ENCODE measurements around the gene AKNA.

AKNA gene

DNA sequence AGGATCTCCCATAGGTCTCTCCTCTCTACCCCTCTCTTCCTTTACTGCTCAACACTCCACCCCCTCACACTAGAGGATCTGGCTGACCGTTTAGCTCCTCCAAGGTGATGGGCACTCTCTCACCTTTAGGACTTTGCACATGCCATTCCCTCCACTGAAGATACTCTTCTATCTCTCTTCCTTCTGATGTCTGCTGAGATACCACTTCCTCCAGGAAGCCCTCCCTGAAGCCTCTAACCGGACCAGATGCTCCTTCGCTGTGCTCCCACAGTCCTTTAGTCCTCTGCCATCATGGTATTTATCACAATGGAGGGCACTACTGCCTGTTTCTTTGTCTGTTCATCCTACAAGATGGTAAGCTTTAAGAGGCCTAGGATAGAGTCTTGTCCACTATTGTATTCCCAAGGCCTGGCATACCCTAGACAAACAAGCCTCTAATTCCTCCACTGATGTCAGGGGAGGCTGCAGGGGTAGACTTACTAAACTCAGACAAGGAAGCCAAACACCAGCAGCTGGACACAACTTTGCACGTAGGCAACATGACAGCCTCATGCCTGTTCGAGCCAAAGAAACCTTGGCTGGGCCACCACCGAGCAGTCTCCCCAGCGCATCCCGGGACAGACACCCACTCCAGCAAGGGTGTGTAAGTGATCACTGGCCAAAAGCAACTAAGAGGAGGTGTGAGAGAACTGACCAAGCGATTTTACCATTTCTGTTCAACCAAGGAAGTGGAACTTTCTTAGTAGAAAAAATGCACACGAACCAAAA lies 37.9 kb downstream of the AKNA start:
- Mint-ChIP-seq H3K4me3 (peak overlapping the region; percentile 46), H3K27ac (peak overlapping the region; percentile 90)

DNA sequence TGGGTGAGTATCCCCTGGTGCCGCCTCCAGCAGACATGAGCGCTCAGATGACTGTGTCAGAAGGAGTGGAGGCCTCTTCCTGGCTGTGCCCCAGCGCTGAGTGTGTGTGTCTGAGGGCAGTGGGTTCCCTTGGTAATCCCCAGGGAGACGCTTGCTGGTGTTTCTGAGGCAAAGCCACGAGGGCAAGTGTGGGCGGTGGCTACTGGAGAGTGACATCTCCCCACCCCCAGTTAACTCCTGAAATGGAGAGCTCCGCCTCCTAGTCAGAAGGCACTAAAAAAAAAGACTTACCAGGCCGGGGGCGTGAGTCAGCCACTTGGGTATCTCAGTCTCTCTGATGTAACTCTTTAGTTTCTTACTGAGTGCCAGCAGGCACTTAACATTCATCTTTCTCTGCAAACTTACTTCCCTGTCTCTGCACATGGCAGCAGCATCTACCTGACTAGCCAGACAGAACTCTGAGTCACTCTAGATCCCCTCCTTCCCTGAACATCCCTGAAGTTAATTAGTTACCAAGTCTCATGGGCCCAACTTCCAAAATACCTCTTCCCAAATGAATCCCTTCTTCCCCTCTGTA lies 38.8 kb downstream of the AKNA start:
- ATAC-seq (peak; percentile 96), DNase-seq (ENCODE audit: low spot score in 2 of 2) (peak; percentile 74 to 92)
- Mint-ChIP-seq H3K27ac (peak overlapping the region; percentile 90), H3K4me1 (peaks cover 47% of the 10 kb centered on the region), H3K9me3 (no peaks in the 10 kb centered on the region), H3K4me3 (peak overlapping the region; percentile 46), H3K36me3 (peaks cover 100% of the 10 kb centered on the region)

More for the DNA sequence above, 37.9 kb downstream of the AKNA start:
- ATAC-seq (no peak), DNase-seq (ENCODE audit: low spot score in 2 of 2) (no peak)
- H3K4me1 Mint-ChIP-seq, result peaks cover 43% of the 10 kb centered on the region
- no peaks in the 10 kb centered on the region for H3K9me3 Mint-ChIP-seq
- H3K36me3 Mint-ChIP-seq, result peaks cover 100% of the 10 kb centered on the region

DNA sequence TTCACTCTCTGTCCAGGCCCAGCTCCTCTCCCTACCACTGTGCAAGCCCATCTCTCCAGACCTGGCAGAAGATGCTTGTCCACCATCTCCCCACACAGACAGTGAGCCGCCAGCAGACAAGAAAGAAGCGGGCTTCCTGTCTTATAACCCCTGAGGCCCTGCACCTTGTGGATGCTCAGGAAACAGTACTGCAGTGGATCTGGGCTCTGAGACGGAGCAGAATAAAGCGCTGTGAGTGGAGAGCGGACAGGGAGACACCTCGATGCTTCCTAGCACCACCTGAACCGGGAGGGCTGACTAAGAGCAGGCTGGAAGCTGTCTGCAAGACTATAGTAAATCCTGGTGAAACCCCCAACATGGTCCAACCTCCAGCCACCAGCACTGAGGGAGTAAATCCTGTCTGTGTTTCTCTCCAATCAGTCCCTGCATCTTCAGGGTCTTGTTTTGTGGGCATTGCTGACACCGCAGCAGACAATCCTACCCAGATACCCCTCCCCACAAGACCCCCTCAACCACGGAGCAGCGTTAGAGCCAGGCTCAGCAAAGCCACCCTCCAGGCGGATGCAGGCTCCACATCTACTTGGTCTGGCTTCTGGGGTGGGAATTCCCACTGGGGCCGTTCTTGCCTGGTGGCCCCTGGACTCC lies 39.4 kb downstream of the AKNA start:
- no peak for DNase-seq (ENCODE audit: low spot score in 2 of 2)
- H3K9me3 Mint-ChIP-seq, result no peaks in the 10 kb centered on the region
- H3K36me3 Mint-ChIP-seq, result peaks cover 100% of the 10 kb centered on the region
- H3K4me1 Mint-ChIP-seq, result peaks cover 47% of the 10 kb centered on the region
- peak overlapping the region; percentile 46 for H3K4me3 Mint-ChIP-seq
- peak overlapping the region; percentile 90 for H3K27ac Mint-ChIP-seq
- ATAC-seq, result no peak

DNA sequence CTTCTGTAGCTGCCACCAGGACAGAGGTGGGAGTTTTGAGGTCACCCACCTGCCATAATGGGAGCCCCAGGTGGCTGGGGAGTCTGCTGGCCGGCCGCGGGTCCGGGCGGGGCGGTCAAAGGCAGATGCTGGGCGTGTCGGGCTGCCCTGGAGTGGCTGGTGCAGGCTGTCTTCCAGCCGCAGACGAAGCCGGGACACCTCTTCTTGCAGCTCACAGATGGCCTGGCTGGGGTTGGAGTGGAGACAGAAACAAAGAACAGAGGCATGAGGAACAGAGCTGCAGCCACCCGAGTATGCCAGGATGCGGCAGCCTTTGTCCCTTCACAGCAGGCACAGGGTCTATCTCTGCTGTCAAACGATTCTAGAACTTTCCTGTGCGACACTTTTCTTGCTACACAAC lies 40.1 kb downstream of the AKNA start:
- ATAC-seq (no peak), DNase-seq (ENCODE audit: low spot score in 2 of 2) (no peak)
- Mint-ChIP-seq H3K36me3 (peaks cover 100% of the 10 kb centered on the region), H3K4me1 (peaks cover 47% of the 10 kb centered on the region), H3K4me3 (peak overlapping the region; percentile 46), H3K27ac (peak overlapping the region; percentile 90), H3K9me3 (no peaks in the 10 kb centered on the region)

DNA sequence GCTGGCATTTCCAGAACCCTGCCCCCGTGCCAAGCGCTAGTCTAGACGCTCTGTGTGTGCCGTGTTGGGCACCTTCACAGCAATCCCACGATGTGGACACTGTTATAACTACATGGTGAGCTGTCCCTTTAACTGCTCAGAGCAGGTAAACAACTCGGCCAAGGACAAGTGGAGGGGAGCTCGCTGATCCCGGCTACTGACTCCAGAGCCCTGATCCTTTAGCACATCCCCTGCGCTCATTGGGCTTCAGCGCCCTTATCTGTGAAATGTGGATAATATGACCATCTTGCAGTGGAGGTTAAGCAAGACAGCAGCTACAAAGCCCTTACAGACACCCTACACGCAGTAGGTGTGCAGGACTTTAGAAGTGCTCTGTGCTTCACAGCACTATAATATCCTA lies 41.6 kb downstream of the AKNA start:
- ATAC-seq (no peak), DNase-seq (ENCODE audit: low spot score in 2 of 2) (no peak)
- no peak overlapping the region for H3K4me3 Mint-ChIP-seq
- H3K36me3 Mint-ChIP-seq, result peaks cover 100% of the 10 kb centered on the region
- H3K4me1 Mint-ChIP-seq, result peaks cover 52% of the 10 kb centered on the region
- peak overlapping the region; percentile 92 for H3K27ac Mint-ChIP-seq
- H3K9me3 Mint-ChIP-seq, result no peaks in the 10 kb centered on the region

DNA sequence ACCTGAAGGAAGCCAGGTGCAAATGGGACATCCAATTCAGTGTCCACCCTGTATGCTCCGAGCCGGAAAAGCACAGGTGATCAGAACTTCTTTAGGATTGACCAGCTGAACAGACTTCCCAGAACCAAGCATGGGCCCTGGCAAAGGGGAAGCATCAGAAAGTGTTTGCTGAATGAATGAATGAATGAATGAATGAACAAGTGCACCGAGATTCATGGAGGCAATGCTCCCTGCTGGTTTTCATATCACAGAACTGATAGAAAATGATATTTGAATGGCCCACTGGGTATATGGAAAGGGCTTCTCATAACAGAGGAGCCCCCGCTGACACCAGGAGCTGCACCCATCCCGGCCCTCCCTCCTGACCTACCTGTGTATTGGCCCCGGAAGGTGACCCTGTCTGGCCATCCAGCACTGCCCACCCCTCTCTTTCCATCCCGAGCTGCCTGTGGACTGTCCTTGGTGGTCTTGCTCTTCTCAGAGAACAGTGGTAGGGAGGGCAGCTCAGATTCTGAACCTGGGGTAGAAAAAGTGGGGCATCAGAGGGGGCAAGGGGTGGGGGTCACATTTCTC lies 42.2 kb downstream of the AKNA start:
- Mint-ChIP-seq H3K9me3 (no peaks in the 10 kb centered on the region), H3K27ac (peak overlapping the region; percentile 92), H3K4me1 (peaks cover 48% of the 10 kb centered on the region), H3K4me3 (no peak overlapping the region), H3K36me3 (peaks cover 100% of the 10 kb centered on the region)
- no peak for DNase-seq (ENCODE audit: low spot score in 2 of 2)
- no peak for ATAC-seq

DNA sequence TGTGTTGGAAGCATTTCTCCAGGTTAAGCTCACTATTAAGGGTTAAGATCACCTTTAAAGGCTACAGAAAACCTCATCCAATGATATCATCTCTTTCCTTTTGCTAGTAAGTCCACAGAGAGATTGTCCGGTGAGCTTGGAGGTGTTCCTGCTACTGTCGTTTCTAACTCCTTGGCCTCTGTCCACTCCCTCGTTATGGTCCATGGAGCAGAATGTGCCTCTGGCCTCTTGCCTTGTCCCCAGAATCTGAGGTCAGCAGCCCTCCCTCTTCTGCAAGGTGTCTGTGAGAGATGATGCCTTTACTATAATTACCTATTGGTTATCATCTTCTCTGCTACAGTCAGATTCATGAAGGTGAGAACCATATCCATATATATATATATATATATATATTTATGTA lies 43.1 kb downstream of the AKNA start:
- no peak for DNase-seq (ENCODE audit: low spot score in 2 of 2)
- Mint-ChIP-seq H3K9me3 (no peaks in the 10 kb centered on the region), H3K36me3 (peaks cover 100% of the 10 kb centered on the region), H3K4me1 (peaks cover 45% of the 10 kb centered on the region), H3K4me3 (no peak overlapping the region), H3K27ac (peak overlapping the region; percentile 92)
- no peak for ATAC-seq

DNA sequence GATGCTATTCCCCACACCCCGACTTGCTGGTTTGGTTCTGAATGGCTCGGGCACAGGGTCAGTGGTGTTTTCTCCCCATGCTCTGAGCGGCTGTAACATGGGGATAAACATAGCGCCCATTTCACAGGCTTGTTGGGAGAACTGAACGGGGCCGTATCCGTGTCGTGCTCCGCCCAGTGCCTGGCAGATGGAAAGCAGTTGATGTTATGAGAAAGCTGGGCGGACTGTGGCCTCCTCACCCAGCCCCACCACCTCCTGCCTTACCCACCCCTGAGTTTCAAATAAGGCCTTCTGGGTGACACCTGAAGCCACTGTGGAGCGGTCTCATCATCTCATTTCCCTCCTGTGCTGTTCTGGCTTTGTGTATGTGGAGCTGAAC lies 43.6 kb downstream of the AKNA start:
- ATAC-seq (no peak), DNase-seq (ENCODE audit: low spot score in 2 of 2) (no peak)
- peak overlapping the region; percentile 92 for H3K27ac Mint-ChIP-seq

DNA sequence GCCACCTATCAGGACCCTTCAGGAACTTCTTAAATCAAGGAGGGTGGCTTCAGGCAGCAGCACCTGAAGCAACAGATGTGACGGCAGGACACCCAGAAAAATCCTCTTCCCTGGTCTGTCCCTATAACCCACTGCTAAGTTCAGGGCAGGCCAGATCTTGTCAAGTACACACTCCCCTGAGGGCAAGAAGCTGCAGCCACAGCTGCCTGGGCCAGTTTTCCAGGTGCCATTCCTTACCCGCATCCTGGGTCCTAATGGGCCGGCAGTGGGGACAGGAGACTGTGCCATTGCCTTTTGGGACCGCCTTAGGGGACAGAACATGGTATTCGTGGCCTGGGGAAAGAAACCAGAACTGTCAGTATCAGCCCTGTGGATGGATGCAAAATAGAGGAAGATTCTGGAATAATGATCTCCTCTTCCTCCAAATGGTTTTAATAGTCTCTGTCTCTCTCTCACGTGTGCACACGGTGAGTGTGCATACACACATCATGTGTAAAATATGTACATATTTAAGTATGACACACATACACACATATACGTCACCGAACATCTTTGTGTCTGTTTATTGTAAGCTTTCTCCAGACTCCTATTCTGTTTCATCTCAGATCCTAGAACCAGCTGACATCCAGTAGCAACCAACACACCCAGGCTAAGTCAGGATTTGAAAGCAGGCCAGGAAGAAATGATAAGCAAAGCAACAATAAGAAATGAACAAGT lies 44.2 kb downstream of the AKNA start:
- ATAC-seq, result no peak
- no peak for DNase-seq (ENCODE audit: low spot score in 2 of 2)
- peak overlapping the region; percentile 92 for H3K27ac Mint-ChIP-seq
- peaks cover 100% of the 10 kb centered on the region for H3K36me3 Mint-ChIP-seq
- H3K9me3 Mint-ChIP-seq, result no peaks in the 10 kb centered on the region
- H3K4me1 Mint-ChIP-seq, result peaks cover 35% of the 10 kb centered on the region
- H3K4me3 Mint-ChIP-seq, result no peak overlapping the region

More for the DNA sequence above, 43.6 kb downstream of the AKNA start:
- no peak overlapping the region for H3K4me3 Mint-ChIP-seq
- peaks cover 40% of the 10 kb centered on the region for H3K4me1 Mint-ChIP-seq
- peaks cover 100% of the 10 kb centered on the region for H3K36me3 Mint-ChIP-seq
- H3K9me3 Mint-ChIP-seq, result no peaks in the 10 kb centered on the region

DNA sequence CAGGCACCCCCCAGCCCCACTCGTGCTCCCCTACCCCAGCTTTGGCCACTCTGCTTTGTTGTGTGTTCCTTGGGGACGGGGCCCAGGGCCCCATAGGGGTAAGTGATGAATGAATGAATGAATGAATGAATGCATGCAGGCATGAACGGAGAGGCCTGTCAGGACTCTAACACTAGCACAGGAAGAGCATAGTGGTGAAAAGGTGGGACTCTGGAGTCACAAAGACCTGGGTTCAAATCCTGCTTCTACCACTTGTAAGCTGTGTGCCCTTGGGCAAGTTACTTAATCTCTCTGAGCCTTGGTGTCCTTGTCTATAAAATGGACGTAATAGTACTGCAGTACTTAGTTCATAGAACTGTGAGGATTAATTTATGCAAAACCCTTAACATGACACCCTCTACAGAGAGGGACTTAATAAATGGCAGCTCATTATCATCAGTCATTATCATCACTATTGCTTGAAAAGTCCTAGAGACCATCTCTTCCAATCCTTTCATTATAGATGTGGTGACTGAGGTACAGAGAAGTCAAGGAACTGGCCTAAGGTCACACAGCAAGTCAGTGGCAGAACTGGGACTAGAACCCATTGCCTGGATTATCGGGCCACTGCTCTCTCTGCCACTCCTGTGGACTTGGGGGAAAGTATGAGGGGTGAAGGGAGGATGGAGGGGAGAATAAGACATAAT lies 44.9 kb downstream of the AKNA start:
- no peak overlapping the region for H3K4me3 Mint-ChIP-seq
- peak overlapping the region; percentile 92 for H3K27ac Mint-ChIP-seq
- ATAC-seq (no peak), DNase-seq (ENCODE audit: low spot score in 2 of 2) (no peak)
- peaks cover 100% of the 10 kb centered on the region for H3K36me3 Mint-ChIP-seq
- H3K4me1 Mint-ChIP-seq, result peaks cover 27% of the 10 kb centered on the region
- H3K9me3 Mint-ChIP-seq, result no peaks in the 10 kb centered on the region

DNA sequence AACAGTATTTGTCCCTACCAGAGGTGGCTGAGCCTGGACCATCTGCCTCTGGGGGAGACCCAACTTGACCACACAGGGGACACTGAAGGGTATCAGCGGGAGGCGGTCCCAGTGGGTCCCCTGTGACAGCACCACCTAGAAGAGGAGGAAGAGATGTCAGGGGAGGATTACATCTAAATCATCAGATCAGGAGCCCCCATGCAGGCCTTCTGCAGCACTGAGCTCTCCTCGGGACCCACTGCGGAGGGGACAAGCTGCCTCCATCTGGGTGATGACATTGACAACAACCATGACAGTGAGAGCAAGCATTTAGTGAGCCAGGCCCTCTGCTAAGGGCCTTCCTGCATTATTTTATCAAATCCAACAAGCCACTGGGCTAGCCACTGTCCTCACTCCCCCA lies 45.8 kb downstream of the AKNA start:
- H3K9me3 Mint-ChIP-seq, result no peaks in the 10 kb centered on the region
- peak overlapping the region; percentile 92 for H3K27ac Mint-ChIP-seq
- H3K36me3 Mint-ChIP-seq, result peaks cover 100% of the 10 kb centered on the region
- DNase-seq (ENCODE audit: low spot score in 2 of 2) (no peak), ATAC-seq (no peak)
- peaks cover 21% of the 10 kb centered on the region for H3K4me1 Mint-ChIP-seq
- H3K4me3 Mint-ChIP-seq, result no peak overlapping the region

DNA sequence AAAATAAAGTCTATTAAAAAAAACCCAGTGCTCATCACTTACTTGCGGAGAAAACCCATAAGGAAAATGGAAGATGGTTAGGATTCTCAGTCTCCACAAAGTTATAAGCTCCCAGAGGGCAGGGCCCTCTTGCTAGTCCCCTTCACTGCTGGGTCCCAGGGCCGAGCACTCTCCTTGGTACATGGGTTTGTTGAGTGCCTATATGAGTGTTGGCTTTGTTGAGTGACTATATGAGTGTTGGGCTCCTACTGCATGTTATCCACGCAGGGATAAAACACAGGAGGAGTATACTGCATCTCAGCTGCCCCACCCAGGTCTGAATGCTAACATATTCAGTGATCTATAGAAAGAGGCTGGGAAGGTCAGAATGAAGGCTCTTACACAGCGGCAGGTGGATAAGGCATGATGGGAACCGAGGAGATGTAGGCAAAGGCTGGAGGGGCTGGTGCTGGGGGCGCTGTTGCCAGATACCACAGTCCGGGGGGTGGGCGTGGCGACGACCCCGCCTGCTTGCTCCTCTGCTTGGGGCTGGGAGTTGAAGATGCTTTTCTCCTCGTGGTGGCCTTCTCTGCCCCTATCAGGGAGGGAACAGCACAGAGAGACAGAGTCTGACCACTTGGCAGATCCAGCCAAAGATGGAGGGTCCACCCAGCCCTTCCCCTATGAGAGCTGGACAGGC lies 46.5 kb downstream of the AKNA start:
- peak overlapping the region; percentile 92 for H3K27ac Mint-ChIP-seq
- ATAC-seq (no peak), DNase-seq (ENCODE audit: low spot score in 2 of 2) (no peak)
- no peak overlapping the region for H3K4me3 Mint-ChIP-seq
- peaks cover 100% of the 10 kb centered on the region for H3K36me3 Mint-ChIP-seq
- no peaks in the 10 kb centered on the region for H3K9me3 Mint-ChIP-seq
- peaks cover 21% of the 10 kb centered on the region for H3K4me1 Mint-ChIP-seq

DNA sequence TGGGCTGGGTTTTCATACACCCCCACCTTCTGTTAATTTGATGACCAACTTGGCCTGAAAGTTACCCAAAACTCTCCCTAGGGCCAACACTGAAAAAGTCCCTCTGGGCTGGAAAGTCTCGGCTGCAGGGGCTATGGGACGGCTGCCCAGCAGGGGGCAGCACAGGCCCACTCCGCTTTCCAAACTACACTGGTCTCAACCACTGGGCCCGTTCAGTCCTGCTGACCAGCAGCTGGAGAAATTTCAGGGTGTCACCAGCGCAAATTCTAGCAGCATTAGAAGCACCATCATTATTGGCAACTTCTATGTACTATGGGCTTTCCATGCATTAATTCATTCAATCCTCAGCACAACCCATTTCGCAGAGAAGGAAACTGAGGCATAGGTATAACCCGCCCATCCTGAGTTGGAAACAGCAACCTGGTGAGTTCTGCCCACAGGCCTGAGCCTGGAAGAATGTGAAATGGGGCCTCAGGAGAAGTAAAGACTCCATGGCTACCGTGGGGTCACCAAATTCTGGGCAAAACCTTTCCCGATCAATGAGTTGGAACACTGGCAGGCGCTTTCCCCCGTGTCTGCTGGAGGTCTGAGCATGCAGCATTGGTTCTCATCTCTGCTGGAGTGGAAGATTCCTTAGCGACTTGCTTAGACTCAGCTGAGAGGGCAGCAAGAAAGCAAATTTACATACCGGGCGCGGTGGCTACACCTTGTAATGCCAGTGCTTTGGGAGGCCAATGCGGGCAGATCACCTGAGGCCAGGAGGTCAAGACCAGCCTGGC lies 48.5 kb downstream of the AKNA start:
- H3K9me3 Mint-ChIP-seq, result no peaks in the 10 kb centered on the region
- no peak overlapping the region for H3K4me3 Mint-ChIP-seq
- peak; percentile 79 for ATAC-seq
- H3K27ac Mint-ChIP-seq, result peak overlapping the region; percentile 92
- peaks cover 23% of the 10 kb centered on the region for H3K4me1 Mint-ChIP-seq
- peak; percentile 58 to 79 for DNase-seq (ENCODE audit: low spot score in 2 of 2)
- peaks cover 100% of the 10 kb centered on the region for H3K36me3 Mint-ChIP-seq

DNA sequence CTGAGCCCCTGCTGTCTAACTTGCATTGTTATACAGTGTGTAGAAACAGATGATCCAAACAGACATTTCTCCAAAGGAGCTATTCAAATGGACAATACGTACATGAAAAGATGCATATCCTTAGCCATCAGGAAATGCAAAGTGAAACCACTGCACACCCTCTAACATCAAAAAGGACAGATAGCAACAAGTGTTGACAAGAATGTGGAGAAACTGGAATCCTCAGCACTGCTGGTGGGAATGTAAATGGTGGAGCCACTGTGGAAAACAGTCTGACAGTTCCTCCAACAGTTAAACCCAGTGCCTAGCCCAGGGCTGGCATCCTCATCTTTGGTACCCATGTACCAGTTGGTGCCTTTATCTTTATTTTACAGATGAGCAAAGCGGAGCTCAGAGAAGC lies 49.6 kb downstream of the AKNA start:
- DNase-seq (ENCODE audit: low spot score in 2 of 2), result no peak
- Mint-ChIP-seq H3K4me1 (peaks cover 23% of the 10 kb centered on the region), H3K4me3 (no peak overlapping the region), H3K27ac (no peak overlapping the region), H3K36me3 (peaks cover 90% of the 10 kb centered on the region), H3K9me3 (no peaks in the 10 kb centered on the region)
- no peak for ATAC-seq

All from stimulated activated effector memory CD8-positive, alpha-beta T cell treated with anti-CD3 and anti-CD28 coated beads, Interleukin-12 subunit alpha, Interleukin-12 subunit beta, amount 100 ng/mL, for 72 hours (primary cell).